Measurements from ENCODE around the gene MRPS34. TPM values are rescaled to one million over a fixed set of nuclear protein-coding genes. Genes with fewer than 3 reads are reported as not detected.
"Not testable (repeated sequence)": the region's sequence is repeated elsewhere in the genome, so short reads cannot be mapped to it uniquely, and the experiment has no call there.

Gene MRPS34
- 77.1 and 84.7 TPM in 2 replicates for total RNA-seq

DNA sequence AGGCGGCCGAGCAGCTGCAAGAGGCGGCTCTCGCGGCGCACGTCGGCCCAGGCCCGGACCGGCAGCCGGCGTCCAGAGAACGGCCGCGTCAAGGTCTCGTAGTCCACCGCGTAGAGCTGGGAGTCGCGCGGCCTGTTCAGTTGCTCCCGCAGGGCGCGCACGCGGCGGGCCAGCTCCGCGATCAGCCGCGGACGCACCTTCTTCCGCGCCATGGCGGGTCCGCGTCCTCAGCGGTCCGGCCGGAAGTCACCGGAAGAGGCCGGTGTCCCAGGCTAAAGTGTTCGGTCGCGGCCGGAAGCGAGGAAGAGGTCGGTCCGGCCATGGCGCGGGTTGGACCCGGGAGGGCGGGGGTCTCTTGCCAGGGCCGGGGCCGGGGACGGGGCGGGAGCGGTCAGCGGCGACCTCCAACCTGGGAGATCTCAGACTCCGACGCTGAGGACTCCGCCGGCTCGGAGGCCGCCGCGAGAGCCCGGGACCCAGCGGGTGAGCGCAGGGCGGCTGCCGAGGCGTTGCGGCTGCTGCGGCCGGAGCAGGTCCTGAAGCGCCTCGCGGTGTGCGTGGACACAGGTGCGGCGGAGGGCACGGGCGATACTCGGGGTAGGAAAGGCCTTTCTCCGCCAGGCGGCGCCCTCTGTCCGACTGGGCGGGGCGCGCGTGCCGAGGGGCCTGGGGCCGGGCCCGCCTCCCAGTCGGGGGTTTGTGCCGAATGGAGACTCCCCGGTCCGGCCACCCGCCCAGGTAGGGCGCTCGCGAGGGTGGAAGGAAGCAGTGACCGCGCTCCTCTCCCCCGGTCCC lies at the start of gene MRPS34:
MRPS34 (minus strand) TSS at position 227 of the 795 bp plus-strand sequence; CDS start at position 212, 15 bp downstream.
- peak; percentile 89 for DNase-seq

DNA sequence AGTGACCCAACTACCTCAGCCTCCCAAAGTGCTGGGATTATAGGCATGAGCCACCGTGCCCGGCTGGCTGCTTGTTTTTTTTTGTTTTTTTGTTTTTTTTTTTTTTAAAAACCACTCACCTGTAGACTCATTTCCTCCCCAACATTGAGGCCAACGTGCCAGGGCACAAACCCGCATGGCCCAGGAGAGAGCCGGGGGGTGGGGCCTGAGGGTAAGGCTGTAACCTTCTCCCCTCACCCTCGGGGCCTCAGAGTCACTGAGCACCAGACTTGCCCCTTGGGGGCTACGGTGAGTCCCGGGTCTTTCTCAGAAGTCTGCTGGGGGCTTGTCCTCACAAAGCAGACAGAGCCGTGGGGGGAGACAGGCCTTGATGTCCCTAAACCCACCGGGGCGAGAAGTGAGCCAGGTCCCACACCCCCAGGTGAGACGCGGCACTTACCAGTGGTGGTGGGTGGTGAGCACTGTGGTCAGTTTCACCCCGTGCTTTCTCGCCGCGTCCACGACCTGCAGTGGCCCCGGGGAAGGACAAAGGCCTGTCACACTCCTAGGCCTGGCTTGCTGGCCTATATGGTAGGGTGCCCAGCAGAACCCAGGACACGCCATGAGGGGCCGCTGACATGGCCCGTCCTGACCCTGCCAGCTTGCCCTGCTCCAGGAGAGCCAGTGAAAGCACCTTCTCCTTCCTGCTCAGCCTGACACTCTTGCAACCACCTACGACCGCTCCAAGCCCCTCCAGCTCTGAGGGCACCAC lies 49.1 kb upstream of the MRPS34 start:
- DNase-seq: no peak

DNA sequence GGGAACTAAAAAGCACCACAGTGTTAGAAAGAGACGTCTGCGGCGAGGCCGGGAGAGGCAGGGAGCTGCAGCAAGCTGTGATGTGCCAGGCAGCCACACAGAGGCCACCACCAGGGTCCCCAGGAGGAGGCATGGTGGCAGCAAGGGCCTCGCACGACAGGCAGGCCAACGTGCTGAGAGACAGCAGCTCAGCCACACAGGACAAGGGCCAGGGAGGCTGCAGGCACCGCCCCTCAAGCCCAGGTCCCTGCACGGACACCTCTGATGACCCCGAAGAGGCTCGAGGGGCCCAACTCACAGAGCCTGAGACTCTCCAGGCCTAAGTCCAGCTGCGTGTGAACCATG lies 48.0 kb upstream of the MRPS34 start:
- no peak for DNase-seq

DNA sequence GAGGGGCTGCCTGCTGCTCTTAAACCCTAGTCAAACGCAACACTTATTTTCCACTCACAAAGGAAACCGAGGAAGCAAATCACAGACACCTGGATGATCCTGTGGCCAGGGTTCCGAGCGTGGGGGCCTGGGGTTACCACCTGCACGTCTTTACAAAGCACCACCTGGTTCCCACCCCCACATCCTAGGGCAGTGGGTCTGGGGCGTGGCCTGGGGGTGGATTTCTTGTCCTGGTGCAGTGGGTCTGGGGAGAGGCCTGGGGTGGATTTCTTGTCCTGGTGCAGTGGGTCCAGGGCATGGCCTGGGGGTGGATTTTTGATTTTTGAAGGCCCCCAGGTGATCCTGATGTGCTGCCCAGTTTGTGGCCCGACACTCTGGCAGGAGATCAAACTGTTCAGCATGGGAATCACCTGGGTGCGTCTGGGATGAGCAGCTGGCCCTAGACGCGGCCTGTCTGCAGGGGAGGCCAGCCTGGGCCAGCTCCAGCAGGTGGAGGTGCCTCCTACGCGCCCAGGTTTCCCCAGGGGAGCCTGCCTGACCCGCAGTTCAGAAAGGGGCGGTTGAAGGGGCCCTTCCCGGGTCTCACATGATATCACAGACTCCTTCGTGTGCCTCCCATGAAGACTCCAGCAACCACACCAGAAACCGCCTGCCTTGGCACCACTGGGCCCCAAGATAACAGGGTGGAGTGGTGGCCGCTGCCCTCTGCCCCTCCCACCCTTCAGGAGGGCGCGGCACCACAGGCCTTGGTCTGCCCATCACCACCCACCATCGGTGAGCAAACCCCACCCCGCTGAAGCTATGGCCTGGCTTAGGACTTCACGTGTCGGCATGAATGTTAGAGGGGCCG lies 47.4 kb upstream of the MRPS34 start:
- DNase-seq: no peak

DNA sequence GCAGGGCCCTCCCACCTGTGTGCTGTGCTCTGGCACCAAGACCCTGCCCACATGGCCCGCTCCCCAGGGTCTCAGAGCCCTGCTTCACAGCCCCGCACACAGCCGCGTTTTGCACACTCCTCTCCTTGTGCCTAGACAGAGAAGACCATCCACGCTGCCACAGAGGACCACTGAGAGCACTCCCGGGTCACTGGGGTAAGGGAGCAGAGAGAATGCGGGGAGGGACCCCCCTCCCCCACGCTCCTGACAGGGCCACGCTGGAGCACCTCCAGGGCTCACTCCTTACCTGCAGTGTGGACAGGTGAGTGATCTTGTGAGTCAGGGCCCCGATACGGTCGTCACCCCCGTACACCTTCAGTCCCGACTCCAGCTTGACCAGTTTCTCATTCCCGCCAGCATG lies 46.7 kb upstream of the MRPS34 start:
- no peak for DNase-seq

DNA sequence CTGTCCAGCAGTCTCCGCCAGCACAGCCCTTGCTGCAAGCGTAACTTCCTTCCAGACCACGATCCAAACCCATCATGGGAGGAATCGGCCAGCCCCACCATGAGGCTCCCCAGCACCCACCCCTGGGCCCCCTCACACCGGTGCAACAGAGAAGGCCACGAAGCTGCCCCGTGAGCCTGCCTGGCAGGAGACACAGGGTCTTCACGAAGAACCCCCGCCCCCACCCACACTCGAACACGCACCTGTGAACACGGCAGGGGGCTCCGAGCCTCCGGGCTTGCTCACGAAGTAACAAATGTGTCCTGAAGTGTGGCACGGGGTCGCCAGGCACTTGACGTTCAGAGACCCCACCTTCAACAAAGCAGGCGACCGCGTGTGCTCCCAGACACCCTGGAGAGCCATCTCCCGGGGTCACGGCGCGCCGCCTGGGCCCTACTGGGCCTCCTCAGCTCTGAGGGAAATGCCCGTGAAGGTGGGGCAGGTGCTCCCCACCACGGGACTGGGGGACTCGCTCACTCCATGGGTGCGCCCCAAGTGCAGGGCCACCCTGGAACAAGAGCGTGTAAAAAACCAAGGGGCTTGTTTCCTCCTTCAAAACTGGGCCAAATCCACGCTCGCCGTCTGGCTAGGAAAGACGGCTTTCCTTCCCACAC lies 46.1 kb upstream of the MRPS34 start:
- DNase-seq: no peak

DNA sequence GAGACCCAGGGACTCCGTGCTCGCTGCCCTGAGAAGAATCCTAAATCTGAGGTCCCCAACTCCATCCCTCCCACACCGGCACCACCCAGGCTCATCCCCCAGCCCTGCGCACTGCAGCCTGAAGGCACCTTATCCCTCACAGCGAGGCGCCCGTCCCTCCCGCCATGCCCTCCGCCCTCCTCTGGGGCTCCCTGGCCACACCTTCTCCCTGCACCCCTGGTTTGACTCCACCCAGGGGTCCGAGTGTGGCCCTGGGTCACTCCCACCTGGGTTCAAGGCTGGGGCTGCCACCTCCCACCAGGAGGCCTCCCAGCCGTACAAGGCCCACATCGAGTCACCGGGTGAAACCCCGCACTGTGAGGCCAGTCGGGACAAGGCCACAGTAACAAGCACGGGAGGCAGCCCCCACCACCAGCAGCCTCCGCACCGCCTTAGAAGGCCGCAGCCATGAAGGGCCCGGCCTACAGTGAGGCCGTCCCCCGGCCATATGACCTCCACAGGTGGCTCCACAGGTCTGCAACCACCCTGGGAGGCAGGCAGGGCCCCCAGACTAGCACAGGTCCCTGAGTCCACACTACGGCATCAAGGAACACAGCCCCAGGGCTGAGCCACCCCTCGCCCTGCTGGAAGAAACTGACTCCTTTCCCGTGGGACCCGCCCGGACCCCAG lies 45.4 kb upstream of the MRPS34 start:
- no peak for DNase-seq

DNA sequence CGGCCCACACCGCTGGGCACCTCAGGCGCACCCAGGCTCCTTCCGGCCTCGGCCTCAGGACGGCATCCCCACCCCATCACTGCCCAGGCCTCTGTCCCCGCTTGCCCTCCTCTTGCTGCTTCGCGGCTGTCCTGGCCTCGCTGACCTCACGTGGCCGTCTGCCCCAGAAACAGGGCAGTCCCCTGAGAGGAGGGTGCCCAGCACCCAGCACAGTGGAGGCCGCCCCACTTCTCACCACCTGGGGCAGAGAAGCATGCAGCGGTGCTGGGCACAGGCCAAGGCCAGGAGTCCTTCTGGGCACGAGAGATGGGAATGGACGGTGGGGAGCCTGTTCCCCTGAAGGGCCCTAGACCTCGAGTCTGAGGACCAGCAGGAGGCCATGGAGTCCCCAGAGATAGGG lies 44.8 kb upstream of the MRPS34 start:
- DNase-seq: no peak

DNA sequence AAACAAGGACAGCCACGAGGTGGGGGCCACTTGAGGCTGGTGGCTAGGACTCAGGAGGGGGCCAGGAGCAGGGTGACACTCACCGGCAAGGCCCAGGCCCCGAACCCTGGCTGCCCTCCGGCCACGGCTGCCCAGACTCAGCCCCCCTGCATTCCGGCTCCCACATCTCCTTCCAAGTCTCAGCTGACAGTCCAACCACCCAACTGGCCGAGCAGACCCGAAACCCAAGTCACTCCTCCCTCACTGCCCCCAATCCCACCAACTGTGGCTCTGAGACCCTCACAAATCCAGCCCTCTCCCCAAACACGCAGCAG lies 44.3 kb upstream of the MRPS34 start:
- DNase-seq: no peak

DNA sequence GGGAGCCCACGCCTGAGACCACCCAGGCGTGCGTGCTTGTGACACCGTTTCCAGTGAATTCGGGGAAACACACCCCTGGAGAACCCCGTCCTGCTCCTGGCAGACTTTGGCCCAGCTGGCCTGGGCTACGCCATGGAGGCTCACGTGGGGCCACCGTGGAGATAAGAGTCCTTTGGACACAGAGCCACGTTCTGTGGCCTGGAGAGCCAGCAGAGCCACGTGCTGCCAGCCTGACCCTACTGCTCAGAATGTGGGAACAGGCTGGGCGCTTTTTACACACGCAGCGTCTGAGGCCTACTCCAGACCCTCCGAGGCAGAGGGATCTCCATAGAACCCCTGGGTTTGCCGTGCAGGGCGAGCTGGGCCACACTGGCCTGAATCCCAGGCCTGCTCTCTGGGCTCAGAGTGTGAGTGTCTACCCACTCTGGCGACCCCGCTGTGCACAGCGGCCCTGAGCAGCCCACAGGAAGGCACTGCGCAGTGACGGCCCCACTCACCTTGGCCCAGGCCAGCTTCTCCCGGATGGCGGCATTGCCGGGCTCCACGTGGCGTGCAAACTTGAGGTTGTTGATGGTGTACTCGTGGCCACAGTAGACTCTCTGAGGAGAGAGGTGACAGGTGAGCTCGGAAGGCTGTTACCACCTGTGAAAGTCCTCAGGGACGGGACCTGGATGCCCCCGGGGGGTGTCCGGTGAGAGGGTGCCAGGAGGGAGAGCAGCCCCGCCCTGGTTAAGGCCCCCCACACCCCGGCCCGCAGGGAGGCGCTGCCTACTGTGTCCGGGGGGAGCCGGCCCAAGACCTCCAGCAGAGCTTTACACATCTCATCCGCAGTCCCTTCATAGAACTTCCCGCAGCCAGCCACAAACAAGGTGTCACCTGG lies 43.7 kb upstream of the MRPS34 start:
- DNase-seq: no peak

DNA sequence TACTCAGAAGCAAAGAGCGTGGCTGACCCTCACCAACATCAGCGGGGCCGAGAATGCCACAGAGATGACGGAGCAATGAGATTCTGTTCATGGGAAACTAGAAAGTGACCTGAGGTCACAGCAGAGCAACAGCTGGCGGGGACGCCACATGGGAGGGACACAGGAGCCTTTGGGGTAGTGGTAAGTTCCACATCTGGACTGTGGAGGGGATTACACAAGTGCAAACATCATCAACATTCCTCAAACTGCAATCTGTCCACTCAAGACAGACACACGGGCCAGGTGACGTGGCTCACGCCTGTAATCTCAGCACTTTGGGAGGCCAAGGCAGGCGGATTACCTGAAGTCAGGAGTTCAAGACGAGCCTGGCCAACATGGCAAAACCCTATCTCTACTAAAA lies 42.5 kb upstream of the MRPS34 start:
- no peak for DNase-seq

DNA sequence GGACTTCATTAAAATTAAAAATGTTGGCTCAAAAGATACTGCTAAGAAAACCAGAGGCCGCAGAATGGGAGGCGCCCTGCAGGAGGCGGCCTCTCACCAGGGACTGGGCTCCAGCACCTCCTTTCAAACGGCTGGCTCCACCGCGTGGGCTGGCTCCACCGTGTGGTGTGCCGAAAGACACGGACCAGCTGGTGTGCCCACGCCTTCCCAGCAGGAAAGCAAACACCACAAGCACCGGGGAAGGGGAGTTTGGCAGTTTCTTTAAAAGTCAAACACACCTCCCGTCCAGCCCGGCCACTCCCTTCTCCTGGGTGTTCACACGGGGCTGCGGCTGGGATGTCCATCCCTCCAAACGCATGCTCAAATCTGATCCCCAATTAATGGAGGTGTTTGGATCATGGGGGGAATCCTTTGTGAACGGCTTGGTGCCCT lies 39.8 kb upstream of the MRPS34 start:
- DNase-seq: peak; percentile 85

DNA sequence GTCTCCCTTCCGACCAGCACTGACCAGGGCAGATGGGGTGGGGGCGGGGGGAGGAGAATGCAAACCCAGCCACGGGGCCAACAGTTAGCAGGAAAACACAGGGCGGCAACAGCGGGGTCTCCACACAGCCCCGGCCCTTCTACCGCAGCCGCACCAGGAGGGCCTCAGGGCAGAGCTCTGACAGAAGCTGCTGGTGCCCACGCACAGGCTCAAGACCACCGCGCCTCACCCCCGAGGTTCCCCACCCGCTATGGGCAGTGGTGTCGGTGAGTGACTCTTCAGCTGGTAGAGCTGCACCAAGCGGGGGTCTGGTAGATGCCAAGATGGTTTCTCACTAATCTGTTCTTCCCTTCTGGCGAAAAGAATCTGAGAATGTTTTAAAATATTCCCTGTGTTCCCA lies 37.6 kb upstream of the MRPS34 start:
- no peak for DNase-seq

DNA sequence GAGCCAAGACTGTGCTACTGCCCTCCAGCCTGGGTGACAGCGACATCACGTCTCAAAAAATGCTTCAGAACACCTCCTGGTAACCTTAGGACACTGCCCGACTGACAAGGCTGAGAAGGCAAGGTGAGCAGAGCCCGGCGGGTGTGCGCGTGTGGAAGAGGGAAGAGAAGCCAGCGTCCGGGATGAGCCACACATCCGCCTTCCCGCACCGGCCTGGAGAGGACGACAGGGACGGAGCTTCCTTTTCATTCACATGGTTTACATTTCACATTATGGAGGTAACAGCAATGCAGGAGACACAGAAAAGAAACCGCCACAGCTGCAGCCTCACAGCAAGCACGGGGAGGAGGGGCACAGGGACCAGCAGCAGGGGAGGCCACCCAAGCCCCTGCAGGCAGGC lies 37.2 kb upstream of the MRPS34 start:
- no peak for DNase-seq

DNA sequence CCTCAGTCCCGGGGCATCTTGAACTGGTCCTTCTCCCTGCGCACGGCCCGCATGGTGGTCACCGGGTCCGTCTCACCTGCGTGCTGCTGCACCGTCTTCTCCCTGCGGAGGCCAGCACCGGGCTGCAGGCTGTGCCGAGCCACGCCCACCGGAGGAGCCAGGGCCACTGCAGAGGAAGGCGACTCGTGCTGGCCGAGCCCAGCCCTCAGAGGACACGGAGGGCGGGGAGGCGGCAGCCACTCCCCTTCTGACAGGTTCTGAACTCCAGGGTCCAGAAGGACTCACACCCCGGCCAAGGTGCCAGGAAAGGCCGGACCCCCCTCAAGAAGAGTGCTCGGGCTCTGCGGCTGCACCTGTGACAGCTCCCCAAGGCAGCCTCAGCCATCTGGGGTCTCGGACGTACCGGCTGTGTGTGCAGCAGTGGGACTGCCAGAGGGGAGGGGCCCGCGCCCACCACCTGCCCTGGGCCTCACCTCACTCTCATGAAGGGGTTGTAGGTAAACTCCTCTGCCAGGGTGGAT lies 36.4 kb upstream of the MRPS34 start:
- no peak for DNase-seq

DNA sequence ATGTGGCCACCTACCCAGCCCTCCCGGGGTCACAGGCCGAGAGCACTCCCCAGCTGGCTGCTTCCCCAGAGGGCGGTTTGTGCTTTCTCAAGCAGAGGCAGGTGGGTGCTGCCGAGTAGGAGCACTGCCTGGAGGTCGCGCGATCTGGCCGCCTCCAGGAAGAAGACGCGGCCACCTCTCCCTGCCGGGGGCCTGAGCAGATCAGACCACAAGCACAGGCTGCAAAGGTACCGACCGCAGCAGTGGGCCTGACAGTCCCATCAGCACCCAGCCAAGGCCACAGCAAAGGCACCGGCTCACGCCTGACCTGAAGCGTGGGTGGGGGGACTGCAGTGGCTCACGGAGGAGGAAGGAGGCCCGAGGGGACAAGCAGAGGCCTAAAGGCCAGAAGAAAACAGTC lies 35.8 kb upstream of the MRPS34 start:
- no peak for DNase-seq

DNA sequence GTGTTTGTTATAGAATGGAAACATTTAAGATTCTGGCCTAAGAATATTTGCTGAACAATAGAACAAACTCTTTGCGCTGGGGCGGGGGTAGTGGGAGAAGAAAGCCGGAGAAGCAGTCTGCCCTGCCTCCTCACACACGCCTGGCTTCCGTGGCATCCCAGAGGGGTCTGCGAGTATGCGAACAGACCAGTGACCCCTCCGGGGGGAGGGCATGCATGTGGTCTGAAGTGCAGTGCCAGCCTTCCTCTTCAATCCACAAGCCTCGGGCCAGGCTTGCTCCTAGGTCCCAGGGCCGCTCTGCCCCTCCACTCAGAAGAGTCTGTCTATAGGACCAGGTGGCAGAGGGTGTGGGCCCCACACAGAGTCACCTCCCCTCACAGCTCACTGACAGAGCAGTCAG lies 34.7 kb upstream of the MRPS34 start:
- no peak for DNase-seq

DNA sequence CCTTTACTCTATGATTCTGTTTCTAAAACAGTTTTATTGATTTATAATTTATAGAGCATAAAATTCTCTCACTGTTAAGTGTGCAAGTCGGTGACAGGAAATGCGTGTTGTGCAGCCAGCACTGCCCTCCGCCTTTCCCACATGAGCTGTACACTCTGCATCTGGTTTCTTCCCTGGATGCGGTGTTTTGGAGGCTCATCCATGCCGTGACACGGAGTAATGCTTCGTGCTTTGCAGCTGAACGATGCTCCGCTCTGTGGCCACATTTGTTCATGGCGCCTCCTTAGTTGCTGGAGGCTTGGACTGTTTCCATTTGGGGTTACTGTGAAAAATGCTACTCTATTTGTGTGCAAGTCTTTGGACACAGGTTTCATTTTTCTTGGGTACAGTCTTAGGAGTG lies 27.8 kb upstream of the MRPS34 start:
- DNase-seq: no peak

DNA sequence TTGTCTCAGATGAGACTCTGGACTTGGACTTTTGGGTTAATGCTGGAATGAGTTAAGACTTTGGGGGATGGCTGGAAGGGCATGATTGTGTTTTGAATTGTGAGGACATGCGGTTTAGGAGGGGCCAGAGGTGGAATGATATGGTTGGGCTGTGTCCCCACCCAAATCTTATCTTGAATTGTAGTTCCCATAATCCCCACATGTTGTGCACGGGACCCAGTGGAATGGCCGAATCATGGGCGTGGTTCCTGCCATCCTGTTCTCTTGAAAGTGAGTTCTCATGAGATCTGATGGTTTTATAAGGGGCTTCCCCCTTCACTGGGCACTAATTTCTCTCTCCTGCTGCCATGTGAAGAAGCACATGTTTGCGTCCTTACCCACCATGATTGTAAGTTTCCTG lies 26.3 kb upstream of the MRPS34 start:
- not testable (repeated sequence) for DNase-seq

DNA sequence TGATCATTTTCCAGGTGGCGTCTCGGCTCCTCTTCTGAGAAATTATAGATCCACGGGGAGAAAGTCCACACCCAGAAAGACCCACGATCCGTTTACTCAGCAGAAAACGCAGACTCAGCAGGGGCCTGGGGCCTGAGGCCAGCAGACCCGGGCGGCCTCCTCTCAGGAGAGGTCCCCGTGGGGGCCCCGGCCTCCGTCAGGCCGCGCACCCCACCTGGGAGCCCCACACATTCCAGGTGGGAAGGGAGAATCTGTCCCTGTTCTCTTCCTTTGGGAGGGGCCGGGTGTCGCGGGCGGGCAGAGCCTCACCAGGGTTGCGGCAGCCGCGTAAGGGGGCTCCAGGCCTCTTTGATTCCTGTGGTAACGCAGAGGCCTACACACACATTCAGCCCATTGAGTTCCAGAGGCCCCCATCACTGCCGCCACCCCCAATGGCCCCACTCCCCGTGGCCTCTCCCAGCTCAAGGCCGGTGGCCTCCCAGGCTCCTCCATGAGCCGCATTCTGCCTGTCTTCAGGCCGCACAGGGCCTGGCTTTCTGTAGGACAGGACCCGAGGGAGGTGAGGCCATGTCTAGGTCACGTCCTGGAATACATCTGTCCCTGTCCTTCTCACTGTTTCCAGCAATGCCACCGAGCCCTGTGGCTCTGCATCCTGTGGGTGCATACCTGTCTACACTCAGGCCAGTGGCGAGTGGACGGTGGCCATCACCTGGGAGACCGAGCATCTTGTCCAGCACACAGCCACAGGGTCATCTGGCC lies 22.2 kb upstream of the MRPS34 start:
- DNase-seq: no peak
